AG09309 (cell line): ENCODE data around the gene PAX9.

Experiments
- DNase-seq: peaks from one replicate; pipeline ENCODE4 v3.0.0-alpha.2; 2010; ENCODE audit warnings: low read depth
- H3K4me3 ChIP-seq: 2 replicates; pipeline ENCODE4 v1.5.1; 2011; ENCODE audit warnings: mild to moderate bottlenecking, low read depth, low read length, moderate library complexity; ENCODE audit not compliant: control insufficient read depth
- CTCF ChIP-seq: IDR thresholded peaks from 2 replicates; pipeline ENCODE4 v1.5.1; 2011; ENCODE audit warnings: mild to moderate bottlenecking, low read depth, low read length, inconsistent platforms; ENCODE audit not compliant: insufficient read depth, control insufficient read depth; ENCODE audit errors: missing control alignments

PAX9 gene

GRCh38 chr14:36655963-36656686, 5.5 kb upstream of the PAX9 start:
- no peak overlapping the region for H3K4me3 ChIP-seq
- no peak for DNase-seq
- TF ChIP-seq CTCF: peak; percentile 53

GRCh38 chr14:36656687-36657398, 4.8 kb upstream of the PAX9 start:
- TF ChIP-seq CTCF: no peak
- no peak for DNase-seq
- no peak overlapping the region for H3K4me3 ChIP-seq

GRCh38 chr14:36657399-36658122, 4.1 kb upstream of the PAX9 start:
- DNase-seq: no peak
- no peak overlapping the region for H3K4me3 ChIP-seq
- no peak for TF ChIP-seq CTCF

- H3K4me3 ChIP-seq: no peak overlapping the region
- DNase-seq: no peak
- no peak for TF ChIP-seq CTCF
Measured at GRCh38 chr14:36658123-36659009, 3.3 kb upstream of the PAX9 start.

GRCh38 chr14:36659010-36659821, 2.4 kb upstream of the PAX9 start:
- H3K4me3 ChIP-seq: no peak overlapping the region
- DNase-seq: no peak
- no peak for TF ChIP-seq CTCF
